ENCODE measurements around the gene HHLA2.

DNA sequence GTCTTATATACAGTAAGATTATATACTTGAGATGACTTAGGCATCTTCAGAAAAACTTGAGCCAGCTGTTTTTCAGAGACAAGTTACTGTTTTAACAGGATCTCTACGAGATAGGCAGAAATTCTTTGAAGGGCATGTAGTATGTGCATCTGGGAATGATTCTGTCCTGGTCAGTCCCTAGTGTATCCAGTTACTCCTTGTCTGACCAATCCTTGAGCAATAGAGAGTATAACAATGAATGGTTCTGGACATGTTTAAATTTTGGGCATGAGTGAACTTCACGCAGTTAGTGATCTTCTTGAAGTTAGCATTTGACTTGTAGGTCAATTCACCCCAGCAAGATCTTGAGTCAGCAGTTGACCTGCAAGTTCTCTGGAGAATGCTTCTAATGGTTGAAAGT is 24.7 kb upstream of the HHLA2 start:
- TF ChIP-seq, protein P1, sequence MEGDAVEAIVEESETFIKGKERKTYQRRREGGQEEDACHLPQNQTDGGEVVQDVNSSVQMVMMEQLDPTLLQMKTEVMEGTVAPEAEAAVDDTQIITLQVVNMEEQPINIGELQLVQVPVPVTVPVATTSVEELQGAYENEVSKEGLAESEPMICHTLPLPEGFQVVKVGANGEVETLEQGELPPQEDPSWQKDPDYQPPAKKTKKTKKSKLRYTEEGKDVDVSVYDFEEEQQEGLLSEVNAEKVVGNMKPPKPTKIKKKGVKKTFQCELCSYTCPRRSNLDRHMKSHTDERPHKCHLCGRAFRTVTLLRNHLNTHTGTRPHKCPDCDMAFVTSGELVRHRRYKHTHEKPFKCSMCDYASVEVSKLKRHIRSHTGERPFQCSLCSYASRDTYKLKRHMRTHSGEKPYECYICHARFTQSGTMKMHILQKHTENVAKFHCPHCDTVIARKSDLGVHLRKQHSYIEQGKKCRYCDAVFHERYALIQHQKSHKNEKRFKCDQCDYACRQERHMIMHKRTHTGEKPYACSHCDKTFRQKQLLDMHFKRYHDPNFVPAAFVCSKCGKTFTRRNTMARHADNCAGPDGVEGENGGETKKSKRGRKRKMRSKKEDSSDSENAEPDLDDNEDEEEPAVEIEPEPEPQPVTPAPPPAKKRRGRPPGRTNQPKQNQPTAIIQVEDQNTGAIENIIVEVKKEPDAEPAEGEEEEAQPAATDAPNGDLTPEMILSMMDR (IDR thresholded peaks at IDR 0.05), result no peak
- TF ChIP-seq POLR2A (IDR thresholded peaks at IDR 0.05), result no peak
